OCI-LY7 (cell line): ENCODE results near the gene ADRA2A. TPM values are rescaled to one million over a fixed set of nuclear protein-coding genes. Genes with fewer than 3 reads are reported as not detected.

ENCODE experiments used
- BruUV-seq: library from RNA; stranded (reverse); fragments of 400-500 nt; replicated peaks from 2 replicates; lab custom pipeline; 2021; lab: Mats Ljungman, UMichigan
- CTCF ChIA-PET: fragments of 300-600 bp; sonication (Branson Sonifier 250); formaldehyde crosslinking; loops from one replicate; lab custom pipeline; 2022; ENCODE audit warnings: antibody characterized with exemption; ENCODE audit not compliant: unreplicated experiment; lab: Charles Lee
- POLR2A ChIA-PET: fragments of 300-600 bp; sonication (Branson Sonifier 250); formaldehyde crosslinking; loops from one replicate; lab custom pipeline; 2022; ENCODE audit warnings: antibody characterized with exemption; lab: Charles Lee
- DNase-seq: peaks from one replicate; pipeline ENCODE4 v3.0.0-alpha.2; 2015; ENCODE audit warnings: low spot score
- H2AFZ ChIP-seq: fragments of 200-600 bp; sonication (generic), shearing (Covaris generic); 2 replicates; pipeline ENCODE4 v1.6.1; 2014; ENCODE audit warnings: mild to moderate bottlenecking, antibody characterized with exemption, low read length, moderate library complexity
- H3K27ac ChIP-seq: fragments of 200-600 bp; sonication (generic); 2 replicates; pipeline ENCODE4 v1.5.1; 2014; ENCODE audit warnings: mixed run types, low read depth, mild to moderate bottlenecking, moderate library complexity, low read length, inconsistent platforms; ENCODE audit not compliant: poor library complexity, severe bottlenecking
- H3K36me3 ChIP-seq: fragments of 200-600 bp; sonication (generic); 2 replicates; pipeline ENCODE4 v1.6.1; 2014; ENCODE audit warnings: mild to moderate bottlenecking, antibody characterized with exemption, low read length, moderate library complexity, mixed read lengths; ENCODE audit not compliant: insufficient read depth
- H3K4me1 ChIP-seq: fragments of 200-600 bp; sonication (generic); 2 replicates; pipeline ENCODE4 v1.5.1; 2014; ENCODE audit warnings: mild to moderate bottlenecking, low read length; ENCODE audit not compliant: insufficient read depth, poor library complexity, severe bottlenecking
- H3K4me2 ChIP-seq: fragments of 200-600 bp; sonication (generic); 2 replicates; pipeline ENCODE4 v1.6.1; 2014; ENCODE audit warnings: mild to moderate bottlenecking, low read length
- H3K4me3 ChIP-seq: fragments of 200-600 bp; sonication (generic); 2 replicates; pipeline ENCODE4 v1.5.1; 2014; ENCODE audit warnings: mild to moderate bottlenecking, low read depth, low read length; ENCODE audit not compliant: poor library complexity, severe bottlenecking
- H3K79me2 ChIP-seq: fragments of 200-600 bp; sonication (generic); 2 replicates; pipeline ENCODE4 v1.6.1; 2016; ENCODE audit warnings: low read depth, mild to moderate bottlenecking, low read length, moderate library complexity, mixed read lengths; ENCODE audit not compliant: insufficient read depth
- H3K9me2 ChIP-seq: fragments of 200-600 bp; sonication (generic); 2 replicates; pipeline ENCODE4 v1.6.1; 2016; ENCODE audit warnings: mild to moderate bottlenecking, low read length, mixed read lengths; ENCODE audit not compliant: insufficient read depth
- H3K9me3 ChIP-seq: fragments of 200-600 bp; sonication (generic); 2 replicates; pipeline ENCODE4 v1.6.1; 2014; ENCODE audit warnings: mild to moderate bottlenecking, mixed run types, low read length, mixed read lengths
- H4K20me1 ChIP-seq: fragments of 200-600 bp; sonication (generic); 2 replicates; pipeline ENCODE4 v1.6.1; 2014; ENCODE audit warnings: mild to moderate bottlenecking, antibody characterized with exemption, low read length, moderate library complexity, mixed read lengths; ENCODE audit not compliant: insufficient read depth
- EZH2phosphoT487 ChIP-seq: fragments of 200-600 bp; sonication (generic); IDR thresholded peaks from 2 replicates; pipeline ENCODE4 v1.6.1; 2018; ENCODE audit warnings: low read depth, borderline replicate concordance, mild to moderate bottlenecking, mixed run types, antibody characterized with exemption, low read length, moderate library complexity, mixed read lengths
- intact Hi-C: fragments of 100-400 bp; cut with micrococcal nuclease; formaldehyde crosslinking; loops from one replicate; pipeline ENCODE4 v1.10.0; 2022; ENCODE audit not compliant: unreplicated experiment
- total RNA-seq, 2 experiments: library from RNA; depleted of rRNA in 1 of 2; stranded (reverse); fragments of >200 nt in 1 of 2; shearing (Covaris generic) in 1 of 2; gene quantifications; 2 replicates each; pipeline ENCODE4 v1.2.3, GENCODE V29; 2014 to 2022
- TF ChIP-seq, protein P1 (sequence below): fragments of 200-600 bp; sonication (generic); conservative IDR thresholded peaks from 2 replicates; pipeline ENCODE4 v1.5.1; 2014; ENCODE audit warnings: mild to moderate bottlenecking, antibody characterized with exemption, low read length, moderate library complexity, mixed read lengths

ADRA2A gene
- total RNA-seq, 2 experiments from 2014 or later: 0.06 TPM; not detected in 1

DNA sequence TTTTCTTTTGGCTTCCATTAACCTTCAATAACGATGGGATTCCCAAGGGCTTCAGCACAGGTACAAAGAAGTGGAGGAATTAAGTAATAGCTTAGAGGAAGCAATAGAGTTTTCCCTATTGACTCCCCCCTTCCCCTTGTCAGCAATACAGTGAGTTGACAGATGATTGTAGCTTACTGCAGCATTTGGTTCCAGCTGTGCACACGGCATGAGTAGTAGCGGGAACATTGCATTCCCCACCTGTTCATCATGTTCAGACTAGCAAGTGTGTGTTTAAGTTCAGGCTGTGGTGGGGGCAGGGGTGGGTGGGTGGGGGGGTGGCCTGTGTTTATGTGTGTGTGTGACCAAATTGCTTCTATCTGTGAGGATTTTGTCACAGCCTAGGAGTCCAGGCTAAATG is 4.6 kb upstream of the ADRA2A start:
- ChIA-PET CTCF (no interaction called here), POLR2A (no interaction called here)
- Histone ChIP-seq H3K9me3 (no peaks in the 10 kb centered on the region), H3K4me1 (no peaks in the 10 kb centered on the region), H3K9me2 (no peaks in the 10 kb centered on the region), H3K4me2 (no peak overlapping the region), H3K36me3 (no peaks in the 10 kb centered on the region), H3K27ac (no peak overlapping the region), H3K4me3 (no peak overlapping the region), H2AFZ (no peak overlapping the region), H3K79me2 (no peaks in the 10 kb centered on the region), H4K20me1 (no peaks in the 10 kb centered on the region)
- no TSS peak for BruUV-seq
- TF ChIP-seq EZH2phosphoT487: no peak
- TF ChIP-seq, protein P1, sequence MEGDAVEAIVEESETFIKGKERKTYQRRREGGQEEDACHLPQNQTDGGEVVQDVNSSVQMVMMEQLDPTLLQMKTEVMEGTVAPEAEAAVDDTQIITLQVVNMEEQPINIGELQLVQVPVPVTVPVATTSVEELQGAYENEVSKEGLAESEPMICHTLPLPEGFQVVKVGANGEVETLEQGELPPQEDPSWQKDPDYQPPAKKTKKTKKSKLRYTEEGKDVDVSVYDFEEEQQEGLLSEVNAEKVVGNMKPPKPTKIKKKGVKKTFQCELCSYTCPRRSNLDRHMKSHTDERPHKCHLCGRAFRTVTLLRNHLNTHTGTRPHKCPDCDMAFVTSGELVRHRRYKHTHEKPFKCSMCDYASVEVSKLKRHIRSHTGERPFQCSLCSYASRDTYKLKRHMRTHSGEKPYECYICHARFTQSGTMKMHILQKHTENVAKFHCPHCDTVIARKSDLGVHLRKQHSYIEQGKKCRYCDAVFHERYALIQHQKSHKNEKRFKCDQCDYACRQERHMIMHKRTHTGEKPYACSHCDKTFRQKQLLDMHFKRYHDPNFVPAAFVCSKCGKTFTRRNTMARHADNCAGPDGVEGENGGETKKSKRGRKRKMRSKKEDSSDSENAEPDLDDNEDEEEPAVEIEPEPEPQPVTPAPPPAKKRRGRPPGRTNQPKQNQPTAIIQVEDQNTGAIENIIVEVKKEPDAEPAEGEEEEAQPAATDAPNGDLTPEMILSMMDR: no peak
- intact Hi-C loops: no loop called here
- no peak for DNase-seq

DNA sequence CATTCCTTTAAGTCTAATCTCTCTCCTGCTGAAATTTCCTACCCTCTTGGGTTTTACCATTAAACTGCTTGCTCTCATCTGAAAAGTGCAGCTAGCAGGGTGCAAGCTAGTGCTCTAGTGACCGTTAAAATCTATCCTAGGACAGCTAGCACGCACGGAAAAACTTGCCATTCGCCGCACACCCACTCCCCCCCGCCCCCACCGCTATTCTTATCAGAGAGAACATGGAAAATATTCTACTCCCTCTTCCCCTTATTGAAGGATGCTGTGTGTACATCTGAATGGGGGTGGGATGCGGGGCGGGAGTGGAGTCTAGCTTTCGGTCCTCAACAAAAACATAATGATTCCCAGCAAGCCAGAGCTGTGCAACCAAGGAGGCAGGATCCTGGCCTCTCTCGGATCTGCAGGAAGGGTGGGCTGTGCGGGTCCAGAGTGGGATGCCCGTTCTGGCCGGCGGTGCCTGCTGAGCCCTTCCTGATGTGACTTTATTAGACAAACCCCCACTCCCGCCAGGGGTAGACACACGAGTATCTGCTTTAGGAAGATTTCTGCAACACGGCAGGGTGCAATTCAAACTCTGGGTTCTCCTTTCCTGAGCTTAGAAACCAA is 1.1 kb upstream of the ADRA2A start:
- no peaks in the 10 kb centered on the region for H3K79me2 ChIP-seq
- intact Hi-C loops: no loop called here
- H4K20me1 ChIP-seq: no peaks in the 10 kb centered on the region
- no peaks in the 10 kb centered on the region for H3K36me3 ChIP-seq
- no TSS peak for BruUV-seq
- no peak overlapping the region for H3K4me3 ChIP-seq
- H3K9me3 ChIP-seq: no peaks in the 10 kb centered on the region
- H2AFZ ChIP-seq: no peak overlapping the region
- POLR2A ChIA-PET: interaction anchor here (0.5 kb wide), 1 partner anchor 38 kb away, joined by 3 read pairs; no protein-coding TSS in a partner anchor
- no peaks in the 10 kb centered on the region for H3K4me1 ChIP-seq
- no peak overlapping the region for H3K4me2 ChIP-seq
- TF ChIP-seq, protein P1: no peak
- TF ChIP-seq EZH2phosphoT487: no peak
- no peaks in the 10 kb centered on the region for H3K9me2 ChIP-seq
- CTCF ChIA-PET: interaction anchor here (0.5 kb wide), 1 partner anchor 535 kb away, joined by 3 read pairs; no protein-coding TSS in a partner anchor
- no peak for DNase-seq
- H3K27ac ChIP-seq: no peak overlapping the region

DNA sequence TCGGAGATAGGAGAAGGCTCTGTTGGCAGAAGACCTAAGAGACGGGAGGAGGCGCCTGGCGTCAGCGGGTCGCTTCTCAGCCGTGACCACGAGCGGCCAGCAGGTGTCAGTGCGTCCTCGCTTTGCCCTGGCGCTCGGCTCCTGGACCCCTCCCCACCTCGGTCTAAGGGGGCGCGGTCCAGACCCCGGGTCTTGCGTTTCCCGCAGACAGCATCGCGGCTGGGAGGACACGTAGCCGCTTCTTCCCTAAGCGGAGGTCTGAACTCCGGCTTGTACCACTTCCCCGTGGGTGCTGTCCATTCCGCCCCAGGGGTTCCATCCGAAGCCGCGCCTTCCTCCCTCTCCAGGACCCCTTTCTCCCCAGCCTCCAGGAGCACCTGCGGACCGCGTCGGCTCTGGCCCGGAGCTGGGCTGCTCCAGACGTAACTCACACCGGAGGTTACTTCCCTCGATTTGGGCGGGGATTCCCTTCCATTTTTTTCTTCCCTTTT is 593 bp upstream of the ADRA2A start:
- BruUV-seq: no TSS peak
- intact Hi-C loops: no loop called here
- Histone ChIP-seq H4K20me1 (no peaks in the 10 kb centered on the region), H3K4me3 (no peak overlapping the region), H3K4me2 (no peak overlapping the region), H3K36me3 (no peaks in the 10 kb centered on the region), H3K79me2 (no peaks in the 10 kb centered on the region), H3K27ac (no peak overlapping the region), H3K9me2 (no peaks in the 10 kb centered on the region), H2AFZ (no peak overlapping the region), H3K4me1 (no peaks in the 10 kb centered on the region), H3K9me3 (no peaks in the 10 kb centered on the region)
- TF ChIP-seq, protein P1: peak; percentile 62
- no peak for TF ChIP-seq EZH2phosphoT487
- POLR2A ChIA-PET: interaction anchor here (0.5 kb wide), 1 partner anchor 39 kb away, joined by 3 read pairs; no protein-coding TSS in a partner anchor
- DNase-seq: peak; percentile 14
- CTCF ChIA-PET: interaction anchor here (0.5 kb wide), 1 partner anchor 535 kb away, joined by 3 read pairs; no protein-coding TSS in a partner anchor
